PC-9 (cell line): ENCODE results near the gene BTN3A1.

Experiments used
- EZH2 ChIP-seq: fragments of 200-600 bp; sonication (generic); IDR thresholded peaks from 2 replicates; pipeline ENCODE4 v1.8.0; 2017; ENCODE audit warnings: antibody characterized with exemption, low read depth
- TF ChIP-seq, protein P1 (sequence below): fragments of 200-600 bp; sonication (generic); conservative IDR thresholded peaks from 2 replicates; pipeline ENCODE4 v1.6.1; 2017; ENCODE audit warnings: mixed run types, antibody characterized with exemption, mild to moderate bottlenecking, moderate library complexity

DNA sequence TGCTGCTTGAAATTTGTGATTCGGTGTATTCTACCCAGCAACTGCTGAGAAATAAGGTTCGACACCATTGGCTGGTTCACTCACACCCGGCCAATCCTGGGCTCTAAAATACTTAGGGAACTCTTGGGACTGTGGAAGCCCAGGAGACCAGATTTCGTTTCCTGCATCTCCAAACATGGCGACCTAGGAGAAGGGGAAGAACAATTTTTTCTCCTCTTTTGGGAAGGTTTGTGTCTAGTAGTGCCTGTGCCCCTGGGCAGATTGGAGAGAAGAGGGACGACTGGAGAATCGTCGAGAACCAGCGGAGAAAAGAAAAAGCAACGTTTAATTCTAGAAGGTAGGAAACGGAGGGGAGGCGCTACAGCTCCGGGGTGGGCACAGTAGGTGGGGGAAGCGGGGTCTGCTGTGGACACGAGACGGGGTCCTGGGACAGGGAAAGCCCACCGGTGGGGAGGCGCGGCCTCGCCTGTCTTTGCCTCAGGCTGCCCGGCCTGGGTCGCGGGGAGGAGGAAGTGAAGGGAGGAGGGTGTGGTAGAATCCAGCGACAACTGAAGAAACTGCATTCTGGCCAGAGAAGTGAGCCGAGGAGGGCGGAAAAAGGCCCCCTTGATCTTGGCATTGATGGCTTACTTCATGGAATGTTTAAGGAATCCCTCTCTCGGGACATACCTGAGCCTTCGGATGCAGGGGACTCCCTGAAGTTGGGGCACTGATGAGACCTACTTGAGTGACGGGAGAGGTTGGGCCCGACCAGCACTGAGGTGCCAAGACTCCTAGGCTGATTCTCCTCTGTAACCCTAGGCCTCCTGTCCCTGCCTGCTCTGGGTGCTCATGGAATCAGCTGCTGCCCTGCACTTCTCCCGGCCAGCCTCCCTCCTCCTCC lies 56.0 kb downstream of the BTN3A1 start, which contains the start of gene BTN2A1:
- TF ChIP-seq, protein P1, sequence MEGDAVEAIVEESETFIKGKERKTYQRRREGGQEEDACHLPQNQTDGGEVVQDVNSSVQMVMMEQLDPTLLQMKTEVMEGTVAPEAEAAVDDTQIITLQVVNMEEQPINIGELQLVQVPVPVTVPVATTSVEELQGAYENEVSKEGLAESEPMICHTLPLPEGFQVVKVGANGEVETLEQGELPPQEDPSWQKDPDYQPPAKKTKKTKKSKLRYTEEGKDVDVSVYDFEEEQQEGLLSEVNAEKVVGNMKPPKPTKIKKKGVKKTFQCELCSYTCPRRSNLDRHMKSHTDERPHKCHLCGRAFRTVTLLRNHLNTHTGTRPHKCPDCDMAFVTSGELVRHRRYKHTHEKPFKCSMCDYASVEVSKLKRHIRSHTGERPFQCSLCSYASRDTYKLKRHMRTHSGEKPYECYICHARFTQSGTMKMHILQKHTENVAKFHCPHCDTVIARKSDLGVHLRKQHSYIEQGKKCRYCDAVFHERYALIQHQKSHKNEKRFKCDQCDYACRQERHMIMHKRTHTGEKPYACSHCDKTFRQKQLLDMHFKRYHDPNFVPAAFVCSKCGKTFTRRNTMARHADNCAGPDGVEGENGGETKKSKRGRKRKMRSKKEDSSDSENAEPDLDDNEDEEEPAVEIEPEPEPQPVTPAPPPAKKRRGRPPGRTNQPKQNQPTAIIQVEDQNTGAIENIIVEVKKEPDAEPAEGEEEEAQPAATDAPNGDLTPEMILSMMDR: no peak
- TF ChIP-seq EZH2: no peak
